ENCODE measurements around the gene CD200R1. TPM values are rescaled to one million over a fixed set of nuclear protein-coding genes. Genes with fewer than 3 reads are reported as not detected.

CD200R1 gene
- 1.9 TPM for total RNA-seq
- long read RNA-seq, partial matches to known transcripts: 0 of 2 reads
- long read RNA-seq, other reads (novel, unspliced or antisense): 0 of 2 reads

GRCh38 chr3:112974894-112975293 is at the start of gene CD200R1:
Gene CD200R1 (minus strand): TSS chr3:112975103. CDS start chr3:112974857, 246 bp downstream.
- Histone ChIP-seq H3K36me3 (no peaks in the 10 kb centered on the region), H3K27me3 (no peaks in the 10 kb centered on the region), H3K9me3 (no peaks in the 10 kb centered on the region), H3K4me3 (peak within 1 kb of the TSS; percentile 25), H3K4me1 (peaks cover 7% of the 10 kb centered on the region), H3K27ac (peak within 1 kb of the TSS; percentile 20)
- no peak for ATAC-seq
- TF ChIP-seq CTCF (IDR thresholded peaks at IDR 0.05): no peak
- no peak for DNase-seq
- intact Hi-C loops (cut with DNase I): loop anchor here (10.0 kb wide), 1 partner anchor 330 kb away; the partner anchor contains the start of gene CCDC80

- Histone ChIP-seq H3K4me3 (no peak overlapping the region), H3K27me3 (no peaks in the 10 kb centered on the region), H3K36me3 (peaks cover 5% of the 10 kb centered on the region), H3K4me1 (peaks cover 20% of the 10 kb centered on the region), H3K27ac (no peak overlapping the region), H3K9me3 (no peaks in the 10 kb centered on the region)
- intact Hi-C loops (cut with DNase I): no loop called here
- no peak for DNase-seq
- no peak for TF ChIP-seq CTCF (IDR thresholded peaks at IDR 0.05)
- ATAC-seq: no peak
Observed at GRCh38 chr3:113021471-113021870, 46.6 kb upstream of the CD200R1 start.

GRCh38 chr3:113019182-113020137 is 44.6 kb upstream of the CD200R1 start:
- H3K9me3 ChIP-seq: no peaks in the 10 kb centered on the region
- peak overlapping the region; percentile 95 for H3K4me3 ChIP-seq
- no peak for TF ChIP-seq CTCF (IDR thresholded peaks at IDR 0.05)
- H3K27me3 ChIP-seq: no peaks in the 10 kb centered on the region
- peak; percentile 99 for ATAC-seq
- DNase-seq: peak; percentile 95
- peak overlapping the region; percentile 91 for H3K27ac ChIP-seq
- peaks cover 23% of the 10 kb centered on the region for H3K36me3 ChIP-seq
- intact Hi-C loops (cut with DNase I): no loop called here
- H3K4me1 ChIP-seq: peaks cover 20% of the 10 kb centered on the region

- intact Hi-C loops (cut with DNase I): no loop called here
- DNase-seq: no peak
- no peaks in the 10 kb centered on the region for H3K27me3 ChIP-seq
- no peak for TF ChIP-seq CTCF (IDR thresholded peaks at IDR 0.05)
- H3K4me1 ChIP-seq: peaks cover 20% of the 10 kb centered on the region
- H3K27ac ChIP-seq: peak overlapping the region; percentile 91
- H3K9me3 ChIP-seq: no peaks in the 10 kb centered on the region
- peaks cover 31% of the 10 kb centered on the region for H3K36me3 ChIP-seq
- ATAC-seq: no peak
- peak overlapping the region; percentile 95 for H3K4me3 ChIP-seq
Observed at GRCh38 chr3:113018536-113019181, 43.8 kb upstream of the CD200R1 start.

GRCh38 chr3:113013593-113013992 is 38.7 kb upstream of the CD200R1 start:
- no peaks in the 10 kb centered on the region for H3K27me3 ChIP-seq

More at GRCh38 chr3:113013593-113013992, 38.7 kb upstream of the CD200R1 start:
- ATAC-seq (no peak), DNase-seq (no peak)
- Histone ChIP-seq H3K4me3 (no peak overlapping the region), H3K36me3 (peaks cover 77% of the 10 kb centered on the region), H3K27ac (no peak overlapping the region), H3K4me1 (peaks cover 11% of the 10 kb centered on the region), H3K9me3 (no peaks in the 10 kb centered on the region)
- intact Hi-C loops (cut with DNase I): no loop called here
- no peak for TF ChIP-seq CTCF (IDR thresholded peaks at IDR 0.05)

Measured in upper lobe of right lung (tissue), 1 donor.